DOHH2 (cell line): ENCODE results near the gene JAG2.

Source experiments
- H3F3A ChIP-seq: fragments of 200-600 bp; sonication (generic), shearing (Covaris generic); 2 replicates; pipeline ENCODE4 v1.6.0; 2016; ENCODE audit warnings: antibody characterized with exemption, mild to moderate bottlenecking; ENCODE audit not compliant: control insufficient read depth, insufficient read depth
- H3K27ac ChIP-seq: fragments of 200-600 bp; sonication (generic); 2 replicates; pipeline ENCODE4 v1.5.1; 2014; ENCODE audit warnings: low read depth, mild to moderate bottlenecking, low read length, moderate library complexity
- H3K27me3 ChIP-seq: fragments of 200-600 bp; sonication (generic); 2 replicates; pipeline ENCODE4 v1.6.1; 2014; ENCODE audit warnings: mild to moderate bottlenecking, low read length, mixed read lengths; ENCODE audit not compliant: control insufficient read depth
- H3K36me3 ChIP-seq: fragments of 200-600 bp; sonication (generic); 2 replicates; pipeline ENCODE4 v1.6.1; 2014; ENCODE audit warnings: mild to moderate bottlenecking, low read length, moderate library complexity, mixed read lengths; ENCODE audit not compliant: control insufficient read depth
- H3K4me1 ChIP-seq: fragments of 200-600 bp; sonication (generic); 2 replicates; pipeline ENCODE4 v1.6.1; 2014; ENCODE audit warnings: mild to moderate bottlenecking, low read length, mixed read lengths; ENCODE audit not compliant: control insufficient read depth
- H3K4me2 ChIP-seq: fragments of 200-600 bp; sonication (generic); 2 replicates; pipeline ENCODE4 v1.6.0; 2014; ENCODE audit warnings: mild to moderate bottlenecking, low read length, moderate library complexity
- H3K4me3 ChIP-seq: fragments of 200-600 bp; sonication (generic); 2 replicates; pipeline ENCODE4 v1.5.1; 2014; ENCODE audit warnings: mild to moderate bottlenecking, low read length, mixed read lengths
- H3K79me2 ChIP-seq: fragments of 200-600 bp; sonication (generic); 2 replicates; pipeline ENCODE4 v1.6.1; 2014; ENCODE audit warnings: mild to moderate bottlenecking, low read length, mixed read lengths; ENCODE audit not compliant: control insufficient read depth
- H3K9me2 ChIP-seq: fragments of 200-600 bp; sonication (generic); replicated peaks from 2 replicates; pipeline ENCODE4 v1.6.1; 2014; ENCODE audit warnings: mild to moderate bottlenecking, low read length, mixed read lengths; ENCODE audit not compliant: control insufficient read depth
- H3K9me3 ChIP-seq: fragments of 200-600 bp; sonication (generic); 2 replicates; pipeline ENCODE4 v1.6.1; 2014; ENCODE audit warnings: antibody characterized with exemption, low read length, mixed read lengths; ENCODE audit not compliant: control insufficient read depth, insufficient read depth
- H4K20me1 ChIP-seq: fragments of 200-600 bp; sonication (generic); 2 replicates; pipeline ENCODE4 v1.6.0; 2014; ENCODE audit warnings: low read depth, mild to moderate bottlenecking, antibody characterized with exemption, low read length, moderate library complexity; ENCODE audit not compliant: control insufficient read depth, insufficient read depth
- EZH2phosphoT487 ChIP-seq: fragments of 200-600 bp; sonication (generic); IDR thresholded peaks from 2 replicates; pipeline ENCODE4 v1.6.1; 2017; ENCODE audit warnings: borderline replicate concordance, mild to moderate bottlenecking, antibody characterized with exemption, low read length, moderate library complexity, mixed read lengths
- TF ChIP-seq, protein P1 (sequence below): fragments of 200-600 bp; sonication (generic); IDR thresholded peaks from one replicate; pipeline ENCODE4 v1.5.1; 2014; ENCODE audit warnings: antibody characterized with exemption, mild to moderate bottlenecking, low read depth, low read length; ENCODE audit not compliant: poor library complexity, severe bottlenecking

Gene JAG2

GRCh38 chr14:105208738-105209075 is 40.1 kb upstream of the JAG2 start:
- no peak overlapping the region for H3K4me2 ChIP-seq
- H3K4me1 ChIP-seq: no peaks in the 10 kb centered on the region
- no peaks in the 10 kb centered on the region for H3K79me2 ChIP-seq
- H3K9me2 ChIP-seq: no peaks in the 10 kb centered on the region
- no peak overlapping the region for H3K4me3 ChIP-seq
- H3K27me3 ChIP-seq: no peaks in the 10 kb centered on the region
- no peaks in the 10 kb centered on the region for H3K36me3 ChIP-seq
- H3K9me3 ChIP-seq: no peaks in the 10 kb centered on the region
- TF ChIP-seq, protein P1, sequence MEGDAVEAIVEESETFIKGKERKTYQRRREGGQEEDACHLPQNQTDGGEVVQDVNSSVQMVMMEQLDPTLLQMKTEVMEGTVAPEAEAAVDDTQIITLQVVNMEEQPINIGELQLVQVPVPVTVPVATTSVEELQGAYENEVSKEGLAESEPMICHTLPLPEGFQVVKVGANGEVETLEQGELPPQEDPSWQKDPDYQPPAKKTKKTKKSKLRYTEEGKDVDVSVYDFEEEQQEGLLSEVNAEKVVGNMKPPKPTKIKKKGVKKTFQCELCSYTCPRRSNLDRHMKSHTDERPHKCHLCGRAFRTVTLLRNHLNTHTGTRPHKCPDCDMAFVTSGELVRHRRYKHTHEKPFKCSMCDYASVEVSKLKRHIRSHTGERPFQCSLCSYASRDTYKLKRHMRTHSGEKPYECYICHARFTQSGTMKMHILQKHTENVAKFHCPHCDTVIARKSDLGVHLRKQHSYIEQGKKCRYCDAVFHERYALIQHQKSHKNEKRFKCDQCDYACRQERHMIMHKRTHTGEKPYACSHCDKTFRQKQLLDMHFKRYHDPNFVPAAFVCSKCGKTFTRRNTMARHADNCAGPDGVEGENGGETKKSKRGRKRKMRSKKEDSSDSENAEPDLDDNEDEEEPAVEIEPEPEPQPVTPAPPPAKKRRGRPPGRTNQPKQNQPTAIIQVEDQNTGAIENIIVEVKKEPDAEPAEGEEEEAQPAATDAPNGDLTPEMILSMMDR: no peak
- no peak for TF ChIP-seq EZH2phosphoT487
- H3F3A ChIP-seq: no peaks in the 10 kb centered on the region
- H4K20me1 ChIP-seq: no peaks in the 10 kb centered on the region
- no peak overlapping the region for H3K27ac ChIP-seq

GRCh38 chr14:105207996-105208737 is 39.6 kb upstream of the JAG2 start:
- TF ChIP-seq, protein P1: no peak
- TF ChIP-seq EZH2phosphoT487: no peak
- no peaks in the 10 kb centered on the region for H3K4me1 ChIP-seq
- no peaks in the 10 kb centered on the region for H3K27me3 ChIP-seq
- no peaks in the 10 kb centered on the region for H3K36me3 ChIP-seq
- no peaks in the 10 kb centered on the region for H3K9me2 ChIP-seq
- H3K4me3 ChIP-seq: no peak overlapping the region
- no peaks in the 10 kb centered on the region for H3K9me3 ChIP-seq
- H3K79me2 ChIP-seq: no peaks in the 10 kb centered on the region
- H4K20me1 ChIP-seq: no peaks in the 10 kb centered on the region
- H3K4me2 ChIP-seq: no peak overlapping the region
- H3F3A ChIP-seq: no peaks in the 10 kb centered on the region
- no peak overlapping the region for H3K27ac ChIP-seq

DNA sequence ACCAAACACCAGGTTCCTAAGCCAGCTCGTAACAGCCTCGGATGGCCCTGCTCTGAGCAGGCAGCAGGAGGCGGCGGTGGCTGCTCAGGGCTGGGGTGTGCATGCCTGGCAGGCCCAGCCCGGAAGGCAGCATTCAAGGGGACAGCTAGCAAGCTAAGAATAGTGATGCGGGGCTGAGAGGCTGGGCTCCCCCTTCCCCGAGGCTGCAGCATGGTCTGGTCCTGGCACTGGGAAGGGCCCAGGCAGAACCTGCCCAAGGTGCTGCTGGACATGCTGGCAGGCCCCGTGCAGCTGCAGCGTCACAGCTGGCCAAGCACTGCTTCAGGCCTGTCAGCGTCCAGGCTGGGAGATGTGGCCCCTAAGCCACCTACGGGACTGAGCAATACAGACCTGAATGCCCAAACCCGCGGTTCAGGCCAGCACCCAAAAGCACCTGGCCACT is 38.9 kb upstream of the JAG2 start:
- Histone ChIP-seq H3K27ac (no peak overlapping the region), H3K4me1 (no peaks in the 10 kb centered on the region), H3F3A (no peaks in the 10 kb centered on the region), H4K20me1 (no peaks in the 10 kb centered on the region; the same call in 1 of the 2 replicates), H3K4me2 (no peak overlapping the region), H3K27me3 (peaks cover 2% of the 10 kb centered on the region; the same call in 1 of the 2 replicates), H3K9me2 (no peaks in the 10 kb centered on the region), H3K36me3 (no peaks in the 10 kb centered on the region), H3K4me3 (no peak overlapping the region), H3K9me3 (no peaks in the 10 kb centered on the region), H3K79me2 (no peaks in the 10 kb centered on the region)
- TF ChIP-seq, protein P1: no peak
